ENCODE data around the gene TPRN.

TPRN gene

DNA sequence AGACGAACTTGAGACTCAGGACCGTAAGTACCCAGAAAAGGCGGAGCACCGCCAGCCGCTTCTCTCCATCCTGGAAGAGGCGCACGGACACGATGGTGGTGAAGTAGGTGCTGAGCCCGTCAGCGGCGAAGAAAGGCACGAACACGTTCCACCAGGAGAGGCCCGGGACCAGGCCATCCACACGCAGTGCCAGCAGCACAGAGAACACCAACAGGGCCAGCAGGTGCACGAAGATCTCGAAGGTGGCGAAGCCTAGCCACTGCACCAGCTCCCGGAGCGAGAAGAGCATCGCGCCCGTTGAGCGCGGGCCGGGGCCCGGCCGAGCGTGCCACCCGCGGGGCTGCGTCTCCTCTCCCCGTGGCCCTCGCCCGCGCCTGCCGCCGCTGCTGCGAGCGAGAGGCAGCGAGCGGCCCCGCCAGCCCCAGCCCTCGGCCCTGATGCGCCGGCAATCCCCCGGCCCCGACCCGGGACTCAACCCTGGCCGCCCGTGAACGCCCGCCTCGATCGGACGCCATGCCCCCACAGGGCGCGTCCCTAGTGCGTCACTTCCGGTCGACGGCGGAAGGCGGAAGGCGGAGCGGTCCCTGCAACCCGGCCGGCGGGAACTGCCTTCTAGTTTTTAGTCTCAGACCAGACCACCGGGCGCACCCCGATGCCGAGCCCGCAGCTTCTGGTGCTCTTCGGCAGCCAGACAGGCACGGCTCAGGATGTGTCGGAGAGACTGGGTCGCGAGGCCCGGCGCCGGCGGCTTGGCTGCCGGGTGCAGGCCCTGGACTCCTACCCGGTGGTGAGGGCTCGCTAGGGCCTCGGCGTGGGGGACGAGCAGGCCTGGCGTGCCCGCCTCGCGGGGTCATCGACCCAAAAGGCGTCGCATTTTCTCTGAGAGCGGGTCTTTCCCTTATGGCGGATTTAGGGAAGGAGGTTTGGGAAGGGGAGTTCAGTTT is 4.9 kb upstream of the TPRN start, which contains the start of the genes NDOR1 and TMEM203:
Gene NDOR1, plus strand, starts transcription at position 575 of the 944 bp plus-strand sequence. Its CDS starts 78 bp downstream, at position 653.
Gene TMEM203, minus strand, starts transcription at position 523 of the 944 bp plus-strand sequence. Its CDS starts 234 bp downstream, at position 289.
- peak; percentile 54 for DNase-seq

DNA sequence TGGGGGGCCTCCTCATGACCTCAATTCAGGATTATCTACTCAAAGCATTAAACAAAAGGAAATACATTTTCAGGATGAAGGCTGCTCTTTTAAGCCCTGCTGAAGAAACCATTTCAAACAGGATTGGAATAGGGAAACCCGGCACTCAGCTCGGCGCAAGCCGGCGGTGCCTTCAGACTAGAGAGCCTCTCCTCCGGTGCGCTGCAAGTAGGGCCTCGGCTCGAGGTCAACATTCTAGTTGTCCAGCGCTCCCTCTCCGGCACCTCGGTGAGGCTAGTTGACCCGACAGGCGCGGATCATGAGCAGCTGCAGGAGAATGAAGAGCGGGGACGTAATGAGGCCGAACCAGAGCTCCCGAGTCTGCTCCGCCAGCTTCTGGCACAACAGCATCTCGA is 4.2 kb upstream of the TPRN start:
- no peak for DNase-seq

DNA sequence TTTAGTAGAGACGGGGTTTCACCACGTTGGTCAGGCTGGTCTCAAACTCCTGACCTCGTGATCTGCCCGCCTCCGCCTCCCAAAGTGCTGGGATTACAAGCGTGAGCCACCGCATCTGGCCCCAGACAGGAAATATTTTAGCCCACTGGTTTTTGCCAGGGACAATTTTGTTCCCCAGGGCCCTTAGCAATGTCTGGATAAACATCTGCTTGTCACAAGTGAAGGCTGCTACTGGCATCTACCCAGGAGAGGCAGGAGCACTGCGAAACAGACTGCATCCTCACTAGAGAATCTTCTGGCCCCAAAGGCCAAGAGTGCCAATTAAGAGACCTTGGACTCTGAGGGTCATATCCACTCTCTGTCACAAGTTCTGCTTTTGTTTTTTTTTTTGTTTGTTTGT is 2.4 kb upstream of the TPRN start:
- DNase-seq, result no peak

DNA sequence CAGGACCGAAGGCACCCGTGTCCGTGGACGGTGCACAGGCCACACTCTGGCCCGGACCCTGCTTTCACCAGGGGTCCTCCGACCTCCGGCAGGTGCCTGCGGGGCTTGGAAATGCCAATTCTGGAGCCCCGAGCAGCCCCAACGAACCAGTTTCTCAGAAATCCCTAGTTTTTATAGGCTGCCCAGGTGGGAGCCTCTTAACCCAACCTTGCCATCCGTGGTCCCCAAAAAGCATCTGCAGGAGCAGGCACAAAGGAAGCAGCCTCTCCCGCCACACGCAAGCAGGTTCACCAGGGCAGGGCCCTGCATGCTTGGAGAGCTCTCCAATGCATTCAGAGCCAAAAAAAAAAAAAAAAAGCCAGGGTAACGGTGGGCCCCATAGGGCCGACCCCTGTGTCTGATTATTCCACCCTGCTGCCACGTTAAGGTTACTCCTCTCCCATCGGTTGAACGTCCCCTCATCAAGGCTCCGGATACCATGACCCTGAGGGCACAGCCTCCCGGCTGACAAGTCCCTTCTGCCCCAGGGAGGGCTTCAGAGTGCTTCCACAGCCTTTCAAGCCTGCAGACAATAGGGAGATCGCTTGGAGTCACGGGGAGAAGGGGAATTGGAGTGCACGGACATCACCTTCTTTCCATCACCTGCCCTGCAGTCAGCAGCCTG is 796 bp upstream of the TPRN start:
- no peak for DNase-seq

DNA sequence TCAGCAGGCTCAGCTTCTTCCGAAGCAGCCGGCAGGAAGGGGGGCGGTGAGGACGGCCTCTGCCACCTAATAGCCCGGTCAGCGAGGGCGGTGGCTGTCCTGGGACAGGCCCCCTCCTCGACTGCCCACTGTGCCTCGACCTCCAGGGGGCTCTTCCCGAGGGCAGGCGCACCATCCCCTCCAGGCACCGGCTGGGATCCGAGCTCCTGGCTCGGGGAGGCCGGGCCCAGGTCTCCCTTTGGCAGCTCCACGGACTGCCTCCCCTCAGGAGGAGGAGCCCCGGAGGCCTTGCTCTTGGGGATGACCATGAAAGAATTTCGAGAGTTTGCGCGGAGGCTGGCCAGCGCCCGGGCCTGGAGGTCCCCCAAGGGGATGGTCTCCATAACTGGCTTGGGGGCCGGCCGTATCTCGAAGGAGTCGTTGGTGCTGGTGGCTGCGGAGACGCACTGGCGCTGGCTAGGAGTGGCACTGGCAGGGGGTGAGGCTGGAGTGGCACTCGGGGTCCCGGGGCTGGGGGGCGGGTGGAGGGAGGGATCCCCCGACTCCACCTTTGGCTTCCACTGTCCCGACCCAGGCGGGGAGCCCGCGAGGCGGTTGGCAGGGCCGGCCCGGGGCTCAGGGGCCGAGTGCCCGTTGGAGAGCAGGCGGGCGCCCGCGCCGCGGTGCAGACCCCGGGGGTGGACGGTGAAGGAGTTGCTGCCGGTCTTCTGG is 975 bp downstream of the TPRN start:
- no peak for DNase-seq

DNA sequence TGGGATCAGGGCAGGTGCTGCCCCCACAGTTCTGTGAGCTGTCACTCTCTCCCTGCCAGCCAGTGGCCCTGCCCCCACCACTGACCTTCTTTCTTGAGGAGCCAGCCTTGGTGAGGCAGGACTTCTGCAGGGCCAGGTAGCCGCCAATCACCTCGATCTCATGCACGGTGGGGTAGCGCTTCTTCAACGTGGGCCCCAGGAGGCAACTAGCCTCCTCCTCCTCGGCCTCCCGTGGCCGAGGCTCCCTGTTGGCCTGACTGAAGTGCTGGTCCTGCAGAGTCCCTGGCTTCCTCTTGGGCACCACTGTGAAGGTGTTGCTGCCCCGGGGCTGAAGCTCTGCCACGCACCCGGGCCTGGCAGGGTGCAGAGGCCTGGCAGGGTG is 1.6 kb downstream of the TPRN start:
- DNase-seq, result no peak

DNA sequence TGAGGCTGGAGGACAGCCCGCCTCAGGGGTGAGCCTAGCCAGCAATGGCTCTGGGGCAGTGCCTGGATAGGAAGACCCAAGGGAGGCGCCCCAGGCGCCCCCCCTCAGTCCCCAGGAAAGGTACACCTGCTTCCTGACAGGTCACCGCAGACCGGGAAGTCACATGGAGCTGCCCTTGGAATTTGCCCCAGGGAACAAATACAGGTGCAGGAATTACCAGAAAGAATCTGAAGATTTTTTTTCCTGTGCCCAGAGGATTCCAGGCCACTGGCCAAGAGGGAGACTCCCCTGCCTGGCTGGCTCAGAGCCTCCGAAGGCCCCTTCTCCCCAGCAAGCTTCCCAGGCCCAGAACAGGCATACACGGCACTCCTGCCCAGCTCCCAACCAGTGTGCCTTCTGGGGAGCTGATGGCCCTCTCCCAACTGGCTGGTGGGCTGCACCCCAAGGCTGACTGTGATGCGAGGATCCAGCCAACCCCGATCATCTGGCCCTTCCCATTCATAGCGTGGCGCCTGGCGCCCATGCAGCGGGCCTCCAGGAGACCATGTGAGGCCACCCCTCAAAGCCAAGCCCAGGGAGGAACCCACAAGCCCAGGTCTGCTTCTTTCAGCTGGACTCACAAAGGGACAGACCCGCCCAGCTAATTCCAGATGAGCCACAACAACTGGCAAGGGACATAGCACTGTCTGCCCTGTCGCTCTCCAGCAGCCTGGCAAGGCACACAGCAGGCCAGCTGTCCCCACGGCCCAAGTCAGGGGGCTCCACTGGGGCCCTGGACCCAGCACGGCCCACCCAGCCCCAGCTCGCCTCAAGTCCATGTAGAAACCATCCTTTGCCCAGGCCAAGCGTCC is 2.3 kb downstream of the TPRN start:
- no peak for DNase-seq

DNA sequence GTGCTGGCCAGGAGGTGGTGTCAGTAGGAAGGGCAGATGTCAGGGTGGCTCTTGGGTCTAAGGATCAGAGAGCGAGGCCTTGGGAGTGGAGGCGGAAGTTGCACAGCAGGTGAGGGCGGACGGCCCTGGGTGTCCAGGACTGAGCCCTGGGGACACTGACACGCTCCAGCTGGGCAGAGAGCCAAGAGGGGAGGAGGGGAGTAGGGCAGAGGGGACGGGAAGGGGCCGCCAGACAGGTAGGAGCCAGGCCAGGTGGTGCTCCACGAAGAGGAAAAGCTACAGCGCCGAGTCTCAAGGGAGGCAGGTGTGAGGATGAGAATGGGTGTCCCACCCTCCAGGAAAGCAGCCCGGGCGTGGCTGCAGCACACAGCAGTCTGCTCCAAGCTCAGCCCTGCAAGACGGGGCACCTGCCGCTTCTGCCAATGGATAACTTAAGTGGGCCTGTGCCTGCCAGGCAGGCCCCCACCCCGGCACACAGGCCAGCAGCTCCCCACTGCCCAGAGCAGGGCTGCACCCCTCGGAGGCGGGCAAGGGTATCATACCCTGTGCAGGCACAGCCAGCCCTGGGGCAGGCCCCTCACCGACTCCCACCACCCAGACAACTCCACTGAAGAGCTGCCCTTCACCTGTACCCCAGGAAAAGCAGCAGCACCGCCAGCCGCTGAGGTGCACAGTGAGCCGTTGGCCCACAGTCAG is 4.9 kb downstream of the TPRN start:
- DNase-seq, result no peak

DNA sequence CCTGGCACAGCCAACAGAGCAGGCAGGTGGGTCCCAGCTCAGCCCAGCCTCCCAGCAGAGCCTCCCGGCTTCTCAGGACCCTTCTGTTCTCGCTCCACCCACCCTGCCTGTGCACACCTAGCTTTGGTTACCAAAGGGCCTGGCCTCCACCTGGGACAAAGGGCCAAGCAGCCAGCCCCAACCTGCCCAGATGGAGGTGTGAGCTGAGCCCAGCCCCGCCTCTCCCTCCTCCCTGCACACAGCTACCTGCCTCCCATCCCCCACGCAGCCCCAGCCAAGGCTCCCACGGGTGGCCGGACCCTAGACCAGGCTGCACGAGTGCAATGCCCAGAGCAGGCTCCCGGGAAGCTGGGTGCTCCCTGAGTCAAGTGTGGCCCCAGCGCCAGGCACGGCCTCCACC is 5.6 kb downstream of the TPRN start:
- DNase-seq, result no peak

DNA sequence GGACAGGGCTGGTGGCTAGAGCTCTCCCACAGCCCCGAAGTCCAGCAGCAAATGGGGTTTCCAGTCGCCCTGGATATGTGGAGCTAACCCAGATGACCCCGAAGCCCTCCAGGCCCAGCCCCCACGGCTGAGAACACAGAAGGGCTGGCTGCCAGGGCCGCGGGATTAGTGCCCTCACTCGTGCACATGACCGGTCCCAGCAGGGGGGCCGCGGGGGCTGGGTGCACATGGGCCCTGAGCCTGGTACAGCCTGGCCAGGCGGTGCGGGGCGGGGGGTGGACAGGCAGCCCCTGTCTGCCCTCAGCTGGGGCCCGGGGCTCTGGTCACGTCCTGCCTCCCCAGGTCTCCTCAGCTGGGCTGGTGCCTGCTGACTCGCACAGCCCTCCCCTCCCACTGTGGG is 6.2 kb downstream of the TPRN start:
- no peak for DNase-seq

DNA sequence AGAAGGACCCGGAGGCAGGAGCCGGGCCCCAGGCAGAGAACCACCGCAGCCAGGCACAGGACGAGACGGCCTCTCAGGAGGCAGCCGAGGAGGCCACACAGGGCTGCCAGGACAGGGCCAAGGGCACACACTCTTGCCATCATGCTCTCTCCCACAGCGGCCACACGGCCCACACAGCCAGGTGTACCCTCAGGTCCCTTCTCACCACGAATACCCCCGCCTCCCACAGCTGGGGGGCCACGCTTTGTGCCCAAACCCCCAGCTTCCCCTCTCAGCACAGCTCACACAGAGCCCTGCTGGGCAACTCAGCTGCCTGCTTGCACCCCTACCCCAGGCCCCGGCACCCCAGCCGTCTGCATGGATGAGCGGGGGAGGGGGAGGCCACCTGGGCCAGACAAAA is 6.8 kb downstream of the TPRN start:
- DNase-seq, result no peak

DNA sequence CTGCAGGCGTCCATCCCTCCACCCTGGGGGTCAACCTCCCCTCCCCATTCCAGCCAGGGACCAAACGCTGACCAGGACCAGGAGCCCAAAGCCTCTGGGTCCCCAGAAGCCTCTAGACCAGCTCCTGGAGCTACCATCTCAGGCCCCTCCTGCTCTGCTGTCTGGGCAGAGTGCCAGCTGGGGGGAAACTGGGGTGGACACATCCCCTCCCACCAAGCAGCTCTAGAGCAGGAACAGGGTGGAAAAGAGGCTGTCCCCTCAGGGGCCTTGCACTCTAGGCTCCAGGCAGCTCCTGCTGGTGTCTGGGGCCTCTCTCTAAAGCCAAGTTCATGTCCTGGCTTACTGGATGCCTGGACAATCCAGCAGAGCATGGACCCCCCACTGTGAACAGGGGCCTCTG is 7.7 kb downstream of the TPRN start:
- DNase-seq, result no peak

DNA sequence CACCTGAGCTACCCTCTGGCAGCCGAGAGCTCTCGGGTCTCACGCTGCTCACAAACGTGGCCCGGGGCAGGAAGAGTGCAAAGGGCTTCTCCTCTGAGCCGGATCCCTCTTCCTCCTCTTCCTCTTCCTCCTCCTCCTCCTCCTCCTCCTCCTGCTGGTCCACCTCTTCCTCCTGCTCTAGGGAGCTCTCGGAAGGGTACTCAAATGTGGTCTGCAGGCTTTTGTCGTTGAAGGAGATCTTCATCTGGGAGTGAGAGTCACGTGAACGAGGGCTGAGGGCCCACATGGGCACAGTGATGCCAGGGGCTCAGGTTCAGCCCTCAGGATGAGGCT is 8.1 kb downstream of the TPRN start:
- DNase-seq, result no peak

DNA sequence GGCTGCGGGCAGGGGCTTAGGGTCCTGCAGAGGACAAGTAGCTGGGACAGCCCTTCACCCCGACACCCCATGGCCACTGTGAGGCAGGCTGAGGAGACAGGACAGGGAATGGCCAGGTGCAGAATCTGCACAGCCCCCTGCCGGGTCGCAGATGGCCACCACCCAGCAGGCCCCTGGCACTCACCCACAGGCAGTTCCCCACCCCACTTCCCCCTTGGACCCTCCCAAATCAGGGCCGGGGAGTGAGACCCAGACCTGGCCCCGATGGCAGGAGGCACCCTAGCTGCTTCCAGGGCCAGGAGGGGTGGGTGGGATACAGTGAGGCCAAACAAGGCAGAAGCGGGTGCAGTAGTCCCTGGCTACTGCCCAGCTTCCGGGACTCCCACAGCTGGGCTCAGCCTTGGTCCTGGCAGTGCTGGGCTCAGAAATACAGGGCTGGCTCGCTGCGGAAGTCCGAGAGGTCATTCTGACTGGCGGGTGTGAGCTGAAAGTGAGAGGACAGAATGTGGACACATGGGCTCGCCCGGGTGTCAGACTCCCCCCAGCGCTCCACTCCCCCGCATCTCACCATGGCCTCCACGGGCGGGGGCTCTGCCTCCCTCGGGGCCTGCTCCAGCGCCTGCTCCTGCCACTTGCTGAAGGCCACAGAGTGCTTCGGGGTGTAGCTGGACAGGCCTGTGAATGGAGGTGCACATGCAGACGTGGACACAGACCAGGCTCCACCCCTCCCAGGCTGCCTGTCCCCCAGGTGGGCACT is 8.7 kb downstream of the TPRN start:
- no peak for DNase-seq

DNA sequence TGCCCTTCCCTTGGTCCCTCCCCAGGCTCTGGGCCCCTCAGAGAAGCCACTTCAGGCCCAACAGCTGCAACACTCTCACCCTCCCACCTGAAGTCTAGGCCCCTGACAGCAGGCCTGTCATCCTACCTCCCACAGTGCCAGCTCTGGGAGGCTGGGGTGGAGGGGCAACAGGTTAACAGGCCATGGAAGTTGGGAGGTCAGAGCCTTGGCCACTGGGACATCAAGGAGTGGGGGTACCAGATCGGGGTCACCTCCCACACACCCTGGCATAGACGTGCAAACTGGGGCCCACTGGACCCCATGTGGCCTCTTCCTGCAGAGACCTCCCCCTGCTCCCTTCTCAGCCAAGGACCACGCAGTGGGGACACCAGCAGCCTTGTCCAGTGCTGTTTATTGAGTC is 9.3 kb downstream of the TPRN start:
- DNase-seq, result no peak

DNA sequence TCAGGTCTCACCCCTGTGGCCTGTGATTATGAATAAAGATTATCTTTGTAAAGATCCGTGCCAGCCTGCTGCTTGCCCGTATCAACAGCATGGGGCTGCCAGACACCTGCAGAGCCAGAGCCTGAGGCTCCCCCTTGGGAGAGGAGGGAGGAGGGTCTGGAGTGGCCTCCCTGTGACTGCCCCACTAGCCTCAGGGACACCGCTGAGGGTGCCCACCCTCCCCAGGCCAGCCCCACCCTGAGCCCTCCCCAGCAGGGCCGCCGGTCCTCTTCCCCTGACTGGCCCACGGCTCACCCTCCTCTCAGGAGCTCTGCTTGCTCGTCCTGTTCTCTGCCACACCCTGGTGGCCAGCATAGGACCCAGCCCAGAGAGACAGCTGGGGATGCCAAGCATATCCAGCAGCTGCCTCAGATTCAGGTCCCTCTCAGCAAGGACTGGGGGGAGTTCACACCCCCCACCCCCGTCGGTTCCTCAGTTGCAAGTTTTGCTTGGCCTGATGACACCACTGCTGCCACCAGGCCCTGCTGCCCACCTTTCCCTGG is 10.2 kb downstream of the TPRN start:
- no peak for DNase-seq

DNA sequence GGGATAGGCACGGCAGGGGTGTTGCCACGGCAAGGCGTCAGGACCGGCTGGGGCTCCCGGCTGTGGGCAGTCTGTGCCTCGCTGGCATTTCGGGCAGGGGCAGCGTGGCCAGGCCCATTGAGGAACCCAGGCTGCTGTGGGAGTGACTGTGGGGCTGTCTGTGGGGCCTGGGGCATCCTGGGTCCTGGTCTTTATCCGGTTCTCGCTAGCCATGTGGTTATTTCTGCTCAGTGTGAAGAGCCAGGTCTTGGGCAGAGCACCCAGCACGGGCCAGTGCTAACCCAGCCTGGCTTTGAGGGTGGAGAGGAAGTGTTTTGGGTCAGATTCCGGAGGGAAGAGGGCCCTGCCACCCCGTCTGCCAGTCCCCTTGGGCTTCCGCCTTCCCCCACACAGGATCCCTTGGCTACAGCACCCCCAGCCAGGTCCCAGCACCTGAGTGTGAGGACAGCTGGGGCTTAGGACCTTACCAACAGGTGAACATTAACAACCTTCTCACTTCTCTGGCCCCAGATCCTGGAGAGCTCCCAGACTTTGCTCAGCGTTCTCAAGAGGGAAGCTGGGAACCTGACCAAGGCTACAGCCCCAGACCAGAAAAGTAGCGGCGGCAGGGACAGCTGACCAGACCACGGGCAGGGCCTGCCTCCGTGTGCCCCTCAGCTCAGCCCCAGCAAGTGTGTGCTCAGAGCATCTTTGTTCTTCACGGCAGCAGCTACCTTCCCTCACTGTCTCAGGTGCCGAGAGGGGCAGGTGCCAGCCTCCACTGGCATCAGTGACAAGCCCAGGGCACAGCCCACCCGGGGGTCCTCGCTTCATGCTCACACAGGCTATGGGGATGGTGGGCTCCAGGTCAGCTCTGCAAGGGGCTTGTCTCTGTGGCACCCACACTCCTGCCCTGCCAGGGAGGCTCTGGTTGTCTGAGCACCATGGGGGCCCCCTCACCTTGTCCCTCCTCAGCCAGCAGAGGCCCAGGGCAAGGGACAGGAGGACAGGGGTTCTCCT is 10.9 kb downstream of the TPRN start:
- no peak for DNase-seq

DNA sequence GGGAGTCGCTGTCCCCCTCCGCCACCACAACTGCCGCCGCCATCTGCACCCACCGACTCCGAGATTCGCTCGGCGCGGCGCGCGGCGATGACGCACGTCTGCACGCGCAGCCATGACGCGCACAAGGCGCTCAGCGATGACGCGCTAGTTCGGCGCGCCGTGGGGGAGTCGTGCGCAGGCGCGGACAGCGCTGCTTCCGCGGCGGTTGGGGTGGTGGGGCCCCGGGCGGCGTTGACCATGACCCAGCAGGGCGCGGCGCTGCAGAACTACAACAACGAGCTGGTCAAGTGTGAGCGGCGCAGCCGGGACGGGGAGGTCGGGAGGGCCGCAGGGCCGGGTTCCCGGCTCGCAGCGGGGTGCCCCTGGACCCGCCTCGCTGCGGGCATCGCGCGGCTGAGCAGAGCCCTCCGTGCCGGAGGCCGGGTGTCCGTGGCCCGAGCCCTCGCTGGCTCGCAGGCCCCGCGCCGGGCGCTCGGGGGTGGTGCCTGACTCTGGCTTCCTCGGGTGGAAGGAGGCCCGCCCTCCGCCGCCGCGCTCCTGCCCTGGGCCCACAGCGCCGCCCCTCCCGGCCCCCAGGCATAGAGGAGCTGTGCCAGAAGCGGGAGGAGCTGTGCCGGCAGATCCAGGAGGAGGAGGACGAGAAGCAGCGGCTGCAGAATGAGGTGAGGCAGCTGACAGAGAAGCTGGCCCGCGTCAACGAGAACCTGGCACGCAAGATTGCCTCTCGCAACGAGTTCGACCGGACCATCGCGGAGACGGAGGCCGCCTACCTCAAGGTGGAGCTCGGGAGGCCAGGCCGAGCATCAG is 11.8 kb downstream of the TPRN start, which contains the start of the genes ANAPC2 and SSNA1:
Gene ANAPC2, minus strand, starts transcription at position 71 of the 807 bp plus-strand sequence. Its CDS starts 28 bp downstream, at position 43.
Gene SSNA1, plus strand, starts transcription at position 187 of the 807 bp plus-strand sequence. Its CDS starts 51 bp downstream, at position 238.
- peak; percentile 44 for DNase-seq

Measured in NCI-H2227 treated with DMSO at 0.1 percent for 48 hours (cell line).